ENCODE results near the gene NCS1.
"Not testable (repeated sequence)": the region's sequence is repeated elsewhere in the genome, so short reads cannot be mapped to it uniquely, and the experiment has no call there.

The NCS1 gene

GRCh38 chr9:130239741-130240241 is 67.6 kb downstream of the NCS1 start:
- DNase-seq (ENCODE audit: low spot score): no peak

GRCh38 chr9:130240410-130241197 is 68.4 kb downstream of the NCS1 start:
- peak; percentile 32 for DNase-seq (ENCODE audit: low spot score)

DNA sequence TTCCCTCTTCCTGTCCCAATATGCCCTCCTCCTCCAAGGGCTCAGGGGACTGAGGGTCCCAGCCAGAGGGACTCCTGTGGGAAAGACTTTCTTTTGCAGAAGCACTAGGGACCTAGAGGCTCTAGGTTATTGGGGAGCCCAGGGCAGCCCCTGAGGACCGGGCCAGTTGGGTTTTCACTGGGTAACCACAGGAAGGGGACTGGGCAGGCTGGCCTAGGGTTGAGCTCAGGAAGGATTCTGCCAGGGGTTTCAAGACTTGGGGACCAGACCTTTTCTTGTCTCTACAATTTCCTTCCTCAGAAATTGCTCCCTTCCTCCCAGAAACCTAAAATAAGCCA is 69.0 kb downstream of the NCS1 start:
- DNase-seq (ENCODE audit: low spot score): no peak

- no peak for DNase-seq (ENCODE audit: low spot score)
Observed at GRCh38 chr9:130242270-130243014, 70.2 kb downstream of the NCS1 start.

DNA sequence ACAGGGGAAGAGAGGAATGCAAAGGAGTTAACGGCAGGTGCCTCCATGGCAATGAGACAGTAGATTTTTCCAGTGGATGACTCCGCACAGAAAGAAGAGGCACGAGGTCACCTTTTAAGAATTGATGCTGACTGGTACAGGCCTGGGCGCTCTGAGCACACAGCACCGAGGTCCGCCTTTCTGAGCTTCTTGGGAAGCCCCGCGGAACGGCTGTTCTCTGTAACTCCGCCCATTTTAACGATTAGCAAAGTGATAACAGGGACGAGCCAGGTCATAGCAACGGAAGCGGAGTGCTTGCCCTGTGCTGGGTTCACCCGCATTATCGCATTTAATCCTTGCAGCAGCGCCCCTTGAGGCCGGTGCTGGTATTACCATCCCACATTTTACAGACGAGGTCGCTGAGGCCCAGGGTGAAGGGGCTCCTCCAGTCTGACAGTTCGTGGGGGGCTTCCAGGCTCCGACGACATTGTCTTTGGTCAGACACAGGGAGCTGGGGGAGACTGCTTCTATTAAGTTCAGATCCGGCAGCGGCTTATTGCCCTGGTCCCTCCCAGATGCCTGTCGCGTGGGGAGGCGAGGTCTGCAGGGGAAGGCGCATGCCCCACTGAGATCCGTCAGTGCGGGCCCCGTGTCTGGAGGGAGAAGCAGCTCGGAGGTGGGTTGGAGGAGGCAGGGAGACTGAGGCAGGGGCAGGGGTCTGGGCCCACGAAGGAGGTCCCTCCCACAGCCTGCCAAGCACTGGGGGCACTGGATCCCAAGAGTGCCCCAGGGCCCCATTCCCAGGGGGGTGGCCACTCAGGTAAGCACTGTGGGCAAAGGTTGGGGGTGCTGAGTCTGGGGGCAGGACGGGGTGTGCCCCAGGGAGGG is 71.0 kb downstream of the NCS1 start:
- DNase-seq (ENCODE audit: low spot score): peak; percentile 78

GRCh38 chr9:130243882-130244170 is 71.6 kb downstream of the NCS1 start:
- DNase-seq (ENCODE audit: low spot score): no peak

DNA sequence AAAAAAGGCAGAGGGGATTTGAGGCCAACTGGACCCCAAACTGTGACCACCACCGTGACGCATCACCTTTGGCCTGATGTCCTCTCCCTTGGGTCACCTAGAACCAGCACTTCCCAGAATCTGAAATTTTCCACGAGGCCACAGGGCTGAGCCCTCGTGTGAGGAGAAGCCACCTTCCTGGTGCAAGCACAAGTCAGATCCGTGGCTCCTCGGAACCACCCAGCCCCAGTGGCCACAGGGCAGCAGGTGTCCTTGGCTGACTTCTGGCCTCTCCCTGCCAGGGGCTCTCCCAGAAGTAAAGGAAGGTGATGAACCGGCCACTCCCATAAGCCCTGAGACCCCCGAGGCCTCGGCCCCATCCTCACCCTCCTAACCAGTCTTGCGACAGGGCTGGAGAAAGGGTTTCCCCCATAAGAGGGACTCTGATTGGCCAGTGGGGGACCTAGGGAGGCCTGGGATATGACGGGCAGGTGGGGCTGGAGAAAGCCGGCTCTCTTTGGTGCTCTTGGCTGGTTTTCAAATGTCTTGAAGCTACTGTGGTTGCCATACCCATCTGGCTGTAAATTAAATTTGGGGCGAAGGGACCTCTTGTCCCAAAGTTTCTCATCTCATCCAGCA is 72.5 kb downstream of the NCS1 start:
- no peak for DNase-seq (ENCODE audit: low spot score)

DNA sequence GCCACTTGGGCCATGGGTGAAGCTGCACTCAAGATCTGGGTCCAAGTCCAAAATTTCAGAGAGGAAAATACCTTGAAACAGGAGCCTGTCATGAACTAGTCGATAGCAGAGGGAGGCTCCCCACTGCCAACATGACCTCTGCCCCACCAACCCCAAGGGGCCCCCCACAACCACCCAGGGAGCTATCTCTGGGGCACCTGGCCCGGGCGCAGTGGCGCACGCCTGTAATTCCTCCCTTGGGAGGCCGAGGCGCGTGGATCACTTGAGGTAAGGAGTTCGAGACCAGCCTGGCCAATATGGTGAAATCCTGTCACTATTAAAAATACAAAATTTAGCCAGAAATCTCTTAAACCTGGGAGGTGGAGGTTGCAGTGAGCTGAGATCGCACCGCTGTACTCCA is 73.3 kb downstream of the NCS1 start:
- no peak for DNase-seq (ENCODE audit: low spot score)

- no peak for DNase-seq (ENCODE audit: low spot score)
Observed at GRCh38 chr9:130246126-130246525, 73.9 kb downstream of the NCS1 start.

- DNase-seq (ENCODE audit: low spot score): no peak
Observed at GRCh38 chr9:130254747-130255630, 82.8 kb downstream of the NCS1 start.

DNA sequence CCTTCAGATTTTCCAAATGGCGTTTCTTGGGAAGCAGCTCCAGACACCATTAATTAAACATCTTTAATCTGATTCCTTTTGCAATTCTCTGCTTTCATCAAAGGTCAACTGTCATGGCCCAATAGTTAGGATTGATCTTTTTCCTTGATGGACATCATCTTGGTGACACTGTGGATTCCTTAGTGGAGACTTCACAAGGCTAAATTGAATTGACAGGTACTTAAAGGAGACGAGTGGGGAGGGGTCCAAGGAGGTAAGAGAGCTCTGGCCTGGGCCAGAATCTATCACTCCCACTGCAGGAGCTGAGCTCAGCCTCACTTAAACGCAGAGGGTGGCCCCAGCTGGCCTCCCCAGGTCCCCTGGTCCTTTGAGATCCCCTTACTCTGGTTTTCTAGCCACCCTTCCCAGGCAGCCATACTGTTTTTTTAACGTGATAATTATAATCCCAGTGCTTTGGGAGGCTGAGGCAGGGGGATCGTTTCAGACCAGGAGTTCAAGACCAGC is 83.5 kb downstream of the NCS1 start:
- DNase-seq (ENCODE audit: low spot score): no peak

DNA sequence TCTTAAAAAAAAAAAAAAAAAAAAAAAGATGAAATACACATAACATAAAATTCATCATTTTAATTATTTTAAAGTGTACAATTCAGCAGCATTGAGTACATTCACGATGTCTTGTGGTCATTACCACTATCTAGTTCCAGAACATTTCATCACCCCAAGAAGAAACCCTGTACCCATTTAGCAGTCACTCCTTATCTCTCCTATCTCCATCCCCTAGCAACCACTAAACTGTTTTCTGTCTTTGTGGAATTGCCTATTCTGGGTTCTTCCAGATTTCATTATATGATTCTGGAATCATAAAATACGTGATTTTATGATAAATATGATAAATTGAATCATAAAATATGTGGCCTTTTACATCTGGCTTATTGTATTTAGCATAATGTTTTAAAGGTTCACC is 84.4 kb downstream of the NCS1 start:
- DNase-seq (ENCODE audit: low spot score): no peak

DNA sequence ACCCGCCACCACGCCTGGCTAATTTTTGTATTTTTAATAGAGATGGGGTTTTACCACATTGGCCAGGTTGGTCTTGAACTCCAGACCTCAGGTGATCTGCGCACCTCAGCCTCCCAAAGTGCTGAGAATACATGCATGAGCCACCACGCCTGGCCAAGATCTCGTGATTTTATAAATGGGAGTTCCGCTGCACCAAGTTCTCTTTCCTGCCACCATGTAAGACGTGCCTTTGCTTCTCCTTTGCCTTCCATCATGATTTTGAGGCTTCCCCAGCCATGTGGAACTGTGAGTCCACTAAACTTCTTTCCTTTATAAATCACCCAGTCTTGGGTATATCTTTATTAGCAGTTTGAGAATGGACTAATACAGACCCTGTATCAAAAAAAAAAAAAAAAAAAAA is 85.9 kb downstream of the NCS1 start:
- DNase-seq (ENCODE audit: low spot score): not testable (repeated sequence)

GRCh38 chr9:130259044-130259443 is 86.8 kb downstream of the NCS1 start:
- DNase-seq (ENCODE audit: low spot score): no peak

GRCh38 chr9:130260816-130261765 is 88.9 kb downstream of the NCS1 start:
- no peak for DNase-seq (ENCODE audit: low spot score)

GRCh38 chr9:130262061-130262745 is 90.0 kb downstream of the NCS1 start:
- DNase-seq (ENCODE audit: low spot score): no peak

DNA sequence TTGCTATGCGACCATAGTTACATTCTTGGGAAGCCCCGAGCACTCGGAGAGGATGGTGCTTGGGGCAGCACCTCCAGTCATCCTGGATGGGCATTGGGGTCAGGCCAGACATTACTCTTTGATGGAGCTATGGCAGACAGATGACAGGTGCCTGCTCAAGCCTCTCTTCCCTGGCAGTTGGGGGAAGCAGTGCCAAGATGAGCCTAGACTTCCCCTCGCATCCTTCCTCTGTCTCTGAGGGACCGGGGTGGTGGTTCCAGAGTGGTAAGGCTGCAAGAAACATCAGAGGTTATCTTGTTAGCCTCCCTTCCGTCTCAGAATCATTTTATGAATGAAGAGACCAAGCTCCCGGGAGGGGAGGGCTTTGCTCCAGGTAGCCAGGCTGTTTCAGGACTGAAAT is 90.6 kb downstream of the NCS1 start:
- DNase-seq (ENCODE audit: low spot score): no peak

DNA sequence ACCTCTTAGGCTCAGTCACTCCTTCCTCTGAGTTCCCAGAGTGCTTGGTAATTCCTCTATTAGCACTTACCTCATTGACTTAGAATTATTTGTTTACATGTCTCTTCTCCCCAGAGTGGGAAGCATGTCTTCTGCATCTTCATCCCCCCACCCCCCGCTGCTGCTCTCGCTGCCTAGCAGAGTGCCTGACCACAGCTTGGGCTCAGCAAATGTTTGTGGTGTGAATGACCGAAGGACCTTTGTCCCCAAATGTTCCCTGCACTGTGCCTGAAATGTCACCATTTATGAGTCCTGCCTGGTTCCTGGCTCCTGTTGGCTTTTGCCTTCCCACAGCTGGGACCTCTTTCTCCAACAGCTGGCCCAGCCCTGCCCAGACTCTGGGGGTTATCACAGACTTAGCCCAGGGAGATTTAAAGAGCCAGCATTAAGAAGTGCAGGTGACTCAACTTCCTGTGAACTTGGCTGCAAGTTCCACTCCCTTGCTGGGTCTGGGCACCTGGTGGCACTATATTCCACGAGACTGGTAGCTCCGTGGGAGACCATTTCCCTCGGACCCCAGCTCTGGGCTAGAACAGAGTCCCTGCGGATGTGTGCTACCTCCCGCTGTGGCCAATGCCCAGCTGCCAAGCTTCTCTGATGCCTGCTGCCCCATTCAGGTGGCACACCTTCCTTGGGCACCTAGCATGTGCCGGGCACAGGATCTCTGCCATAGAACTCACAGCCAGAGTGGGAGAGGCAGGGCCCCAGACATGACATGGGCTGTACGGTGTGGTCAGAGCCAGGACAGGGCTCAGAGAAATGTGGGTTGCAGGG is 91.6 kb downstream of the NCS1 start:
- DNase-seq (ENCODE audit: low spot score): no peak
